Heart right ventricle (tissue), 16 donors: ENCODE data around the gene ZNF618. TPM values are rescaled to one million over a fixed set of nuclear protein-coding genes. Genes with fewer than 3 reads are reported as not detected.

Experiments
- ATAC-seq, 8 donors: fragments of 200-7000 bp; cut with Tn5 transposase; one replicate each; pipeline ENCODE4 v1.9.1; 2020; ENCODE audit warnings: mild to moderate bottlenecking in 8 of 8, moderate library complexity in 8 of 8, moderate number of reproducible peaks in 1 of 8
- DNase-seq, 2 donors: peaks; one replicate each; pipeline ENCODE4 v3.0.0-alpha.2; 2020
- H3K27ac ChIP-seq, 10 donors: fragments of 200-600 bp; sonication (generic) in 2 of 10; one replicate each; pipeline versions ENCODE4 v1.5.0 to v1.8.0; 2020 to 2022; ENCODE audit warnings: mild to moderate bottlenecking in 3 of 10
- H3K27me3 ChIP-seq, 7 donors: fragments of 200-600 bp; one replicate each; pipeline ENCODE4 v1.8.0; 2021 to 2022; ENCODE audit warnings: mild to moderate bottlenecking in 2 of 7
- H3K36me3 ChIP-seq, 9 donors: fragments of 200-600 bp; sonication (generic) in 1 of 9; one replicate each; pipeline versions ENCODE4 v1.5.0 to v1.8.0; 2020 to 2022; ENCODE audit warnings: mild to moderate bottlenecking in 2 of 9
- H3K4me1 ChIP-seq, 9 donors: fragments of 200-600 bp; sonication (generic) in 1 of 9; one replicate each; pipeline versions ENCODE4 v1.5.0 to v1.8.0; 2020 to 2022; ENCODE audit warnings: mild to moderate bottlenecking in 4 of 9
- H3K4me3 ChIP-seq, 10 donors: fragments of 200-600 bp; sonication (generic) in 2 of 10; one replicate each; pipeline versions ENCODE4 v1.5.0 to v1.8.0; 2020 to 2022; ENCODE audit warnings: mild to moderate bottlenecking in 7 of 10, moderate library complexity in 2 of 10
- H3K9me3 ChIP-seq, 11 donors: fragments of 200-600 bp in 10 of 11; sonication (generic) in 2 of 11; one replicate each; pipeline versions ENCODE4 v1.5.0 to v1.8.0; 2013 to 2022; ENCODE audit warnings: mild to moderate bottlenecking in 2 of 11, control low read depth in 1 of 11, moderate library complexity in 1 of 11
- WGBS, 2 donors: extraction: QIAGEN DNeasy Blood & Tissue Kit; methylation state at CpG; one replicate each; pipeline ENCODE4 v1.1.7; 2013; ENCODE audit warnings: inconsistent platforms in 1 of 2; 5-methylcytosine and 5-hydroxymethylcytosine counted together
- intact Hi-C, 10 donors: fragments of 100-400 bp; cut with DNase I; formaldehyde crosslinking; loops; one replicate each; pipeline versions ENCODE4 v1.11.1 to v1.14.2; 2022
- polyA plus RNA-seq, 2 donors: library from polyadenylated mRNA; stranded (reverse); fragments of 200-250 nt; gene quantifications; one replicate each; pipeline ENCODE4 v1.2.3, GENCODE V29; 2013
- total RNA-seq, 10 donors: library from RNA; stranded (reverse); fragmentation: NEBNext Ultra II Directional in 3 of 10; extraction: Animal tissue kit (Norgen Biotek cat#: 25700) in 3 of 10; gene quantifications; one replicate each; pipeline versions ENCODE4 v1.2.1 to v1.2.4, GENCODE V29; 2021 to 2023
- TF ChIP-seq, protein P1 (sequence below), 9 donors: fragments of 200-600 bp; sonication (generic) in 2 of 9; IDR thresholded peaks; one replicate each; pipeline versions ENCODE4 v1.5.0 to v1.8.0; 2021 to 2022; ENCODE audit warnings: antibody characterized with exemption in 9 of 9, mild to moderate bottlenecking in 5 of 9, moderate library complexity in 1 of 9
- donor health status: Arrhythmogenic right ventricular cardiomyopathy.
- donor health status: ischemic (EF 13 %, LVEDD 7.1; RV severe dilation, severe dysfunction).
- donor health status: healthy with polysubstance abuse.
- donor health status: DM: no; HTN: yes; CAD: no.
- donor health status: DM: no; HTN: no; CAD: no.
- donor health status: ischemic (EF 25% LVEDD 6.9; RV normal size, moderate dysfunction).
- donor health status: ischemic (EF 25% LVEDD 5.7; RV mildly dilated, moderate dysfunction).
- donor health status: healthy.
- donor health status: DM: yes; HTN: yes; CAD: no.
- donor health status: Ischemic cardiomyopathy.
- donor health status: ischemic (EF 35%, LVEDD 5.7; RV mildly dilated, moderate dysfunction).
- donor health status: nonischemic (EF 11% LVEDD 7.7; RV severe dilation, severe dysfunction).
- donor health status: DM: yes; HTN: yes; CAD: no.
- donor health status: PGD.
- donor health status: ischemic (EF 29% LVEDD 5.4; RV normal size, mild dysfunction).
- donor health status: nonischemic (EF 23%, LVEDD 6.1; RV moderate dilation, normal function).

Gene ZNF618
- total and polyA plus RNA-seq, 12 donors = 0.59 to 2.5 (median 1.6) TPM

DNA sequence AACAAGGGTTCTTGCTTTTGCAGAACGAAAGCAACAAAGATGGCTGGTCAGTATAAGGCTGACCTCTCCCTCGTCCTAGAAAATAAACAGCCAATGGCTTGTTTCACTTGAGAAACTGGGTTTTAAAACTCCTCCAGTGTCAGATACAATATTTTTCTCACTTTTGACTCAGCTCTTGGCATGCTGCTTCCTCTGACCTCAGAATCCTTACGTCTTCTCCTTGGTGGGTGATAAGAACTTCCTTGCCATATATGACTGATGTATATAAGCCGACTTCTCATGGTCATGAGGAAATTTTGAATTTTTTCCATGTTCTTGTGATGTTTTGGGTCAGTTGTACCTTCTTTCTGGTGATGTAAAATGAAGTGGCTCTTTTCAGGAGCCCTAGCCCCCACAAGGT lies 3.8 kb downstream of the ZNF618 start:
- TF ChIP-seq, protein P1, sequence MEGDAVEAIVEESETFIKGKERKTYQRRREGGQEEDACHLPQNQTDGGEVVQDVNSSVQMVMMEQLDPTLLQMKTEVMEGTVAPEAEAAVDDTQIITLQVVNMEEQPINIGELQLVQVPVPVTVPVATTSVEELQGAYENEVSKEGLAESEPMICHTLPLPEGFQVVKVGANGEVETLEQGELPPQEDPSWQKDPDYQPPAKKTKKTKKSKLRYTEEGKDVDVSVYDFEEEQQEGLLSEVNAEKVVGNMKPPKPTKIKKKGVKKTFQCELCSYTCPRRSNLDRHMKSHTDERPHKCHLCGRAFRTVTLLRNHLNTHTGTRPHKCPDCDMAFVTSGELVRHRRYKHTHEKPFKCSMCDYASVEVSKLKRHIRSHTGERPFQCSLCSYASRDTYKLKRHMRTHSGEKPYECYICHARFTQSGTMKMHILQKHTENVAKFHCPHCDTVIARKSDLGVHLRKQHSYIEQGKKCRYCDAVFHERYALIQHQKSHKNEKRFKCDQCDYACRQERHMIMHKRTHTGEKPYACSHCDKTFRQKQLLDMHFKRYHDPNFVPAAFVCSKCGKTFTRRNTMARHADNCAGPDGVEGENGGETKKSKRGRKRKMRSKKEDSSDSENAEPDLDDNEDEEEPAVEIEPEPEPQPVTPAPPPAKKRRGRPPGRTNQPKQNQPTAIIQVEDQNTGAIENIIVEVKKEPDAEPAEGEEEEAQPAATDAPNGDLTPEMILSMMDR (IDR thresholded peaks at IDR 0.05) = no peak
- Histone ChIP-seq H3K27ac (no peak overlapping the region), H3K27me3 (peaks cover 0 to 6% (median 0%) of the 10 kb centered on the region in 7 donors), H3K4me1 (peaks cover 0 to 37% (median 16%) of the 10 kb centered on the region in 9 donors), H3K4me3 (peak overlapping the region in 3 of 10 donors; percentile 7 to 16 (median 8)), H3K9me3 (no peaks in the 10 kb centered on the region), H3K36me3 (no peaks in the 10 kb centered on the region)
- DNase-seq = no peak
- 70 to 75% methylated on average over 4 of the region's 4 CpGs for WGBS, 2 donors
- intact Hi-C loops = loop anchor here in 6 of 10 donors (5.0 to 10.0 kb wide), 6 partner anchors 65 to 195 kb away; no protein-coding TSS in a partner anchor
- ATAC-seq = no peak

DNA sequence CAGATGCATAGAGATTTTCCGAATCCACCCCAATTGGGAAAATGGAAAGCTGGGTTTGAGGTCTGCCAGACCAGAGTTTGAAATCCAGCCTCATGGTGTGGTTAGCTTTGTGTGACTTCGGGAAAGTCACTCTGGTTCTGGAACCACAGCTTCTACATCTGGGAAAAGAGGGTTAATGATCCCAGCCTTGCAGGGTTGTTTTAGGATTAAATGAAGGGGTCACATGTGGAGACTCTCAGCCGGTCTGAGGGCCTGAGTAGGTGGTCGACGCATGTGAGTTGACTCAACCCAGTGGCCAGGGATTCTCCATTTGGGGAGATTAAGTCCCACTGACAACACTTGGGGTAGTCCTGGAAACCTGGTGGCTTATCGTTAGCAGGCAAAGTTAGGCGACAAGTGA lies 6.1 kb downstream of the ZNF618 start:
- peaks cover 0 to 50% (median 17%) of the 10 kb centered on the region in 9 donors for H3K4me1 ChIP-seq
- intact Hi-C loops = loop anchor here in 2 of 10 donors (5.0 to 10.0 kb wide), 2 partner anchors 75 to 197 kb away; no protein-coding TSS in a partner anchor
- no peak for ATAC-seq
- H3K4me3 ChIP-seq = no peak overlapping the region
- H3K27ac ChIP-seq = no peak overlapping the region
- no peaks in the 10 kb centered on the region for H3K9me3 ChIP-seq
- no peaks in the 10 kb centered on the region for H3K36me3 ChIP-seq
- no peaks in the 10 kb centered on the region for H3K27me3 ChIP-seq
- DNase-seq = no peak
- TF ChIP-seq, protein P1 (IDR thresholded peaks at IDR 0.05) = no peak
- WGBS, 2 donors = 86% methylated on average over 7 of the region's 7 CpGs

DNA sequence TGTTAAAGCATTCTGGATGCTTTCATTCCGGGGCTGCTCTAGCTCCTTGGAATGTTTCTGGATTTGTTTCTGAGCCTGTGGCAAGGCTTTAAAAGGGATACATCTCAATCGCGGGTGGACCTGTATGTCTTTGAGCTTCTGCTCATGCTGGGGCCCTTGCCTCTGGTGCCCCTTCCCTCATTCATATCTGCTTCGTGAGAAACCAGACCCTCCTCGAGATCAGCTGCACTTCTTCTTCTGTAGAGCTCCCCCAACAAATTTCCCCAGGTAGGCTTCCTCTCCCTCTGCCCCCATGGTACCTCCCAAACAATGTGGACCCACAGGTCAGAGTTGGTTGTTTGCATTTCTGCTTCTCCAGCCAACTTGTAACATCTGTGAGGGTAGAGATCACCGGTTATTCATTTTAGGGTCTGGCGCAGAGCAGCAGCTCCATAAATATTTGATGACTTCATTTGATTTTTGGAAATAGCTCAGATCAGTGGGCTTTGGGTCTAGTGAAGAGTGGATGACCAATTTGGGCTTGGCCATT lies 6.6 kb downstream of the ZNF618 start:
- ATAC-seq (no peak), DNase-seq (no peak)
- intact Hi-C loops = loop anchor here in 2 of 10 donors (5.0 to 10.0 kb wide), 2 partner anchors 75 to 198 kb away; no protein-coding TSS in a partner anchor
- TF ChIP-seq, protein P1 (IDR thresholded peaks at IDR 0.05) = no peak
- Histone ChIP-seq H3K27ac (no peak overlapping the region), H3K4me3 (no peak overlapping the region), H3K36me3 (no peaks in the 10 kb centered on the region), H3K27me3 (no peaks in the 10 kb centered on the region), H3K9me3 (no peaks in the 10 kb centered on the region), H3K4me1 (peaks cover 0 to 49% (median 19%) of the 10 kb centered on the region in 9 donors)
- 84 to 91% methylated on average over 7 of the region's 7 CpGs for WGBS, 2 donors

DNA sequence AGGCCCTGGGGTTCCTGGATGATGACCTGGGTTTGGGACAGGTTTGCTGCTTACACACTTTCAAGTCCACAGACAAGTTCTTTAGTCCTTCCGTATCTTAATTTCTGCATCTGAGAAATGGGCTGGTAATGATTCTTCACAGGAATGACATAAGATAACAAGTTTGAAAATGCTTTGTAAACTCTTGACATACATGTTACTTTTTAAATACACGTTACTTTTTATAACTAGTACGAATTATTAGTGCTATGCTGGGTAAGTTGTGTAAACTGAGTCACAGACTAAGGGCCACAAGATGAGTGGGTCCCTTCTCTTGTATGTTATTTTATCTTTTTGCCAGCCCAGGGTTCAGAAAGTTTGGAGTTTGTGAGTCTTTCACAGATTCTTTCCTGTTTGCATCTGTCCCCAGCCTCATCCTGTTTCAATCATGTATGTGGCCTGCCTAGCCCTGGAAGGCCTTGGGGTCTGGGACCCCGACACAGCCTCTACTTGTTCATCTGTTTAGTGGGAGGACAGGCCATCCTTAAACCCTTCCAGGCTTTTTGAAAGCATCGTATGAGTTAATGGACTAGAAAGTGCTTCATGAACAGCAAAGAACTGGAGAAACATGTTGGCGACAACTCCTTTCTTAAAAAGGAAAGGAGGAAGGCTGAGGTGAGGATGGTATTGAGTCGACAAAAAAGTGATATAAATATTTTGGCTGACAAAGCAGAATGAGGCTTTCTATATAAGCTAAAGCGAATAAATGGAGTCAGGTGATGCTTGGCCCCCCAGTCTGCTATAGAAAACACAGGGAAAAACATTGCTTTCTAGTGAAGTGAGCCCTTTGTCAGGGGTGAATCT lies 9.3 kb downstream of the ZNF618 start:
- ATAC-seq = no peak
- H3K36me3 ChIP-seq = peaks cover 0 to 2% (median 0%) of the 10 kb centered on the region in 9 donors
- intact Hi-C loops = loop anchor here in 1 of 10 donors (10.0 kb wide), 1 partner anchor 201 kb away; no protein-coding TSS in a partner anchor
- no peaks in the 10 kb centered on the region for H3K27me3 ChIP-seq
- peak overlapping the region in 3 of 10 donors; percentile 20 to 64 (median 42) for H3K27ac ChIP-seq
- peaks cover 0 to 8% (median under 1%) of the 10 kb centered on the region in 11 donors for H3K9me3 ChIP-seq
- DNase-seq = no peak
- H3K4me3 ChIP-seq = peak overlapping the region in 7 of 10 donors; percentile 5 to 46 (median 40)
- TF ChIP-seq, protein P1 (IDR thresholded peaks at IDR 0.05) = no peak
- H3K4me1 ChIP-seq = peaks cover 0 to 34% (median 19%) of the 10 kb centered on the region in 9 donors
- WGBS, 2 donors = 77 to 79% methylated on average over 8 of the region's 8 CpGs
